GM19395 (cell line): ENCODE measurements around the gene GAB2.
A peak's percentile ranks its signal among the peaks of the same experiment; 100 is the strongest.
"Not testable (repeated sequence)": the region's sequence is repeated elsewhere in the genome, so short reads cannot be mapped to it uniquely, and the experiment has no call there.

Experiments
- ATAC-seq: cut with Tn5 transposase; IDR thresholded peaks from one replicate; pipeline ENCODE4 v1.9.1; 2021; ENCODE audit warnings: mild to moderate bottlenecking, moderate library complexity; ENCODE audit not compliant: unreplicated experiment

Gene GAB2

GRCh38 chr11:78227921-78228320, 189.7 kb downstream of the GAB2 start:
- ATAC-seq, result peak; percentile 49

DNA sequence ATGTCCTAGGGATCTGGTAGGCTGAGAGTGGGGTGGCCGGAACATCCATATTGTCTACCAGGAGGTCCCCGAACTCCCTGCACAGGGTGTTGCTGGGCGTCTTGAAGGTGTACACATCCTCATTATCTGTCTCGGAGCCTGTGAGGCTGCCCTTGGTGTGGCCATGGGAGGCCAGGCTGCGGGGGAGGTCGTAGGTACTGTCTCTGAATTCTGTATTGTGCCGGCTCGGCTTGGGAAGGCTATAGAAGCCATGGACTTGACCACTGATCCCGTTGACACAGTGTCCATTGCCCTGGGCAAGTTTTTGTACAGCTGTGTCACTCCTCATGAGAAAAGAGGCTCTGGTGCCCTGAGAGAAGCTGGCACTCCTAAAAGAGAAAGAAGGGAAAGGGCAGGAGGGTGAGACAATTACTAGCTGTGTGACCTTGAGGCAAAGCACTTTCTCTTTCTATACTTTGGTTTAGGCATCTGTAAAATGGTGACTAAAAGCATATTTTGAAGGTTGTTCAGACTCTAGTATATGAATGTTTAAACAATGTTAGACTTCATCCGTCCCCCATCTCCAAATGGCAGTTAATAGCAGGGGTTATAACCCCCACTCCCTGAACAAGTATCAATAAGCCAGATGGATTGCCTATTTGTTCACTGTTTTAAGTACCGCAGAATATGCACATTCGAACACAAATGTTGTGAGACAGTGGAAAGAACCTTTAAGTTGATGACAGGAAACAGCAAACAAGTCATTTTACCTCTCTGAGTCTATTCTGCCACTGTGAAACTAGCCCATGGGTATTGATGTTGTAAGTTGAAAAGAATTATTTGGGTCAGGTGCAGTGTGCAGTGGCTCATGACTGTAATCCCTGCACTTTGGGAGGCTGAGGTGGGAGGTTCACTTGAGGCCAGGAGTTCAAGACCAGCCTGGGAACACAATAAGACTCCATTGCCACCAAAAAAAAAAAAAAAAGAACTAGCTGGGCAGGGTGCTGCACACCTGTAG, 190.6 kb downstream of the GAB2 start:
- ATAC-seq, result no peak

DNA sequence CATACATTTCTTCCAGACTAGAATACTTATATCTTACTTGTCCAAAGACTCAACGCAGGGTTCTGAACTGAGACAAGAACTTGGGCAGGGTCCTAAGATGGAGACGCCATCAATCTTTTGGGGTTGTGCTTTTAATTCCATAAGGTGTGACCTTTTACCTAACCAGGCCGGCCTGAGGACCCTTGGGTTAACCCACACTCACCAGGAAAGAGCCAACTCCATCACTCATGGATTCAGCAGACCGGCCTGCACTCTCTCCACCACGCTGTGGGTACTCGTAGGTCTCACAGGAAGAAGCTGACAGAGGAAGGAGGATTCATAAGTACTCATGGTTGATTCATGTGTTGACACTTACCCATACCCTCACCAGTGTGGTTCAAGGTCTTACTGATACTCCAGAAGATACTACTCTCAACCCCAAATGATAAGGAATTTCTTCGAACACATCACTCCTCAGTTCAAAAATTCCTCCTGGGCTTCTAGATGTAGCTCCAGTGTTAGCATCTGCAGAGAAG, 192.7 kb downstream of the GAB2 start:
- no peak for ATAC-seq

- no peak for ATAC-seq
Observed at GRCh38 chr11:78224506-78224905, 193.1 kb downstream of the GAB2 start.

DNA sequence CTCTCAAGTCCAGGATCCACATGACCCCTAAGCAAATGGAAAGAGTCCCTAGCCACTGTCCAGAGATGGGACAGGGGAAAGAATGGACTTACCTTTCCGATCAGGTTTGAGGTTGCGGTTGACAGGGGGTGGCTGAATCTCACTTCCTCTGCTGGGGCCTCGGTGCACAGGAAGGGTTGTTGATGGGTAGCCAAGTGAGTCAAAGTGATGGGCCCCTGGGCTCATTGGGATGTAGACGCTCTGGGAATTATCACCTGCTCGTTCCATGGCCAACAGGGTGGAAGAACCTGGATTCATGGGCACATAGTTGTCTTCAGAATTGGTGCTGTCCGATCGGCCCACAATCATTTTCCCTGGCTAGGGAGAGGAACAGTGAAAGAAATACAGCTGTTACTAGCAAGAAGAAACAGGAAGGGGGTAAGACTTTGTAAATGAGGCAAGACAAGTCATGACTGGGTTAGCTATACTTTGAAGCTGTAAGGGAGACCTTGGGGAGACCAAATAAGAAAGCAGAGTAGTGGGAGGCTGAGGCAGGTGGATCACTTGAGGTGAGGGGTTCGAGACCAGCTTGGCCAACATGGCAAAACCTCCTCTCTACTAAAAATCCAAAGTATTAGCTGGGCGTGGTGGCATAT, 194.2 kb downstream of the GAB2 start:
- peak; percentile 88 for ATAC-seq

DNA sequence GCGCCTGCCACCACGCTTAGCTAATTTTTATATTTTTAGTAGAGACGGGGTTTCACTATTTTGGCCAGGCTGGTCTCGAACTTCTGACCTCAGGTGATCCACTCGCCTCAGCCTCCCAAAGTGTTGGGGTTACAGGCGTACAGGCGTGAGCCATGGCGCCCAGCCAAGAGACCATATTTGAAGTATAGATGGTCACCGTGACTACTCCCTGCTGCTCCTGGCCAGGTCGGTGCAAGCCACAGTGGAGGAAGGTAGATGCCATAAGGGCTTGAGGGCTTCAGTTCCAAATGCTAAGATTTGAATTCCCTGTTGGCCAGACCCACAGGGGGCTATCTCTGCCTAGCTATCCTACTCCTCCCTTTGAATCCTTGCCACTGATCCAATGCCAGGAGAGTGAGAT, 194.9 kb downstream of the GAB2 start:
- not testable (repeated sequence) for ATAC-seq

DNA sequence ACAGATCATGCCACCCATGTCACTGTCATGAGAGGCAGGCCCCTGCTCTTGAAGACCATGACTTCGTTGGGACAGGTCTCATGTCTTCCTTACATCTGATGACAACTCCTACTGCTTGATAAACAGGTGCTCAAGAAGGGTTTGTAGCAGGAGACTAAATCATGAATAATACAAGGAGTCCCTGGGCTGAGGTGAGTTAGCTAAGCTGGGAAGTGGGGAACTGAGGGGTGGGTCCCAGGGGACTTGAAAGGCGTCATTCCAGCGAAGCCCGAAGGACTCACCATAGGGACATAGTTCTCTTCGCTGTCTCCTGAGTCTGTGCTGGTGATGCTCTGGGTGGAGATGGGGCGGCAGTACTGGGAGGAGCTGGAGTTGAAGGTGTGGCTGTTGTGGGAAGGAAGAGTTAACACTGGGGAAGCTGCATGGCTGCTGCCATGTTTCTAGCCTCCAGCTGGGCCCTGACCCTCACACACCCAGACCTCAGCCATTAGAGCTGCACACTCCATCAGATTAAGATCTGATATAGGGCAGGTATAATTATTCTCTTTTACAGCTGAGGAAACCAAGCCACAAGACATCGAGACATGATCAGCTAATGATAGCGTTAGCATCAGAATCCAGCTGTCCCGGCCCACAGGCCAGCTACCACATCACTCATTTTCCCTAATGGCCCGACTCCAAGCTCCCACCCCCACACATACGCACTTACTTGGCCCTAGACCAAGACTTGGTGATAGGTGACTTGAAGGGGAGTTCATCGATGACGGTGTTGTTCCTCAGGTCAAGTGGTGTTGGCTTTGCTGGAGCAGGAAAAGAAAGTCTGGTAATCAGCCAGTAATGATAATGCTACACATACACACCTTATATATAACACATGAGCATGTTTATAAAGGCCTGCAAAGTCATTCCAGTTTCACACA, 196.0 kb downstream of the GAB2 start:
- ATAC-seq, result no peak

DNA sequence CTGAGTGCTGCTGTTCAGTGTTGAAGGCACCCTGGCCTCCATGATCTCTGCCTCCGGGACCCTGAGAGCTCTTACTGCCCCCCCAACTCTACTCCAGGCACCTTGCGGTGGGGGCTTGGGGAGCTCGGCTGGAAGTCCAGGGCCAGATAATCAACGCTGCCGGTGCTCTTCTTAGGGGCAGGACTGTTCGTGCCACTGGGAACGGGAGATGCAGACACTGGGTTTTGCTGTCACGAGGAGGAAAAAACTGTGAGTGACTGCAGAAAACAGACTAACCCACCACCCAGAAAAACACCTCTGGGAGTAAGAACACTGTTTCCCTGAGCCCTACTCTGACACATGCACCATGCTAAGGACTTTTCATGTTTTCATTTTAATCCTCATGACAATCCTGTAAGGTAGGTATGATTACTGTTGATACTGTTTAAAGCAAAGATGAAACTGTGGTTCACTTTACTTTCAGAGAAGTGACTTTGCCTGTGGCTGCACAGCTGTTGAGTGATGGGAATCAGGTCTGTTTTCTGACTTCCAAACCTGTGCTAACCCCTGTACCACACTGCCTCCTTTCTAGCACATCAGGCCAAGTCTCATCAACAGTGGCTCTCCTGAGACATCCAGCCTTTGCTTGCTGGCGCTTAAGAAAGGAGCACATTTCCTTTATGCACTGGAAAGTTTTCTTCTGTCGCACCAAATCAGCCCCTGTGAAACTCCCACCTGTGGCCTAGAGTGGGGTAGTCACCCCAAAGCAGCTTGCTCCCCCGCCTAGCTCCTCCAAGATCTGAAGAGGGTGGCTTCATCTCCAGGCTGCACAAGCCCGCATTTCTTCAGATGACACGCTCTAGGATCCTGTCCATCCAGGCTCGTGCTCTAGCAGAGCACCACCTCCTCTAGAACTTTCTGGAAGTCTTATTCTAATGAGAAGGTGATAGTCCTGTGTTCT, 197.1 kb downstream of the GAB2 start:
- no peak for ATAC-seq

DNA sequence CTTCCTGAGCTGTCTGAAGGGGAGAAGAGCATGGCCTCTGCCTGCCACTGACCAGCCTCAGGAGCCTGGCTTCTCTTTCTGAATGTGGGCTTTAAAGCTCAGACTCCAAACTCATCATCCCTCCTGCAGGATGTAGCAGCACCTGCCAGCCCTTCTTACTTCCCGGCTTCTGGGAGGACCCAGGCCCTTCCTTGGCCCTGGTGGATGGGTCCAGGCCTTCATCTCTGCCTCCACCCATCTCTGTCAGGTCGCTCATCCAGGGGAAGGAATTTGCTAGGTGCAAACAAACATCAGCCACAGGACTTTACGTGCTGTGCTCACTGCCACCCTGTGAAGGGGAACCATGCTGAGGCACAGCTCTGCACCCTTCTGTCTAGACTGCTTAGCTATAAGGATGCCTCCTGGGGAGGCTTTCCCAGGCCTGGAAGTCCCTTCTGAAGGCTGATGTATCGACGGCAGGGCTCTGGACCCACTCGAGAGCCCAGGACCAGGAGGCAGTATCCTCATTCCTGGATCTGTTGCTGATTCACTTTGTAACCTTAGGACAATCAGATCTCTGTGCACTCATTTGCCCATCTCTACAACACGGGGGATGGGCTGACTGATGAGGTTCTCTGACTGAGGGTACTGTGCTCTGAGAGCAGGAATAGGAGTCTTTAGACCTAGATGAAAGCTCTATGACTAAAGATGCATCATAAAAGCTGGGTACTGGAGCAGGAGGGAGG, 198.0 kb downstream of the GAB2 start:
- no peak for ATAC-seq

DNA sequence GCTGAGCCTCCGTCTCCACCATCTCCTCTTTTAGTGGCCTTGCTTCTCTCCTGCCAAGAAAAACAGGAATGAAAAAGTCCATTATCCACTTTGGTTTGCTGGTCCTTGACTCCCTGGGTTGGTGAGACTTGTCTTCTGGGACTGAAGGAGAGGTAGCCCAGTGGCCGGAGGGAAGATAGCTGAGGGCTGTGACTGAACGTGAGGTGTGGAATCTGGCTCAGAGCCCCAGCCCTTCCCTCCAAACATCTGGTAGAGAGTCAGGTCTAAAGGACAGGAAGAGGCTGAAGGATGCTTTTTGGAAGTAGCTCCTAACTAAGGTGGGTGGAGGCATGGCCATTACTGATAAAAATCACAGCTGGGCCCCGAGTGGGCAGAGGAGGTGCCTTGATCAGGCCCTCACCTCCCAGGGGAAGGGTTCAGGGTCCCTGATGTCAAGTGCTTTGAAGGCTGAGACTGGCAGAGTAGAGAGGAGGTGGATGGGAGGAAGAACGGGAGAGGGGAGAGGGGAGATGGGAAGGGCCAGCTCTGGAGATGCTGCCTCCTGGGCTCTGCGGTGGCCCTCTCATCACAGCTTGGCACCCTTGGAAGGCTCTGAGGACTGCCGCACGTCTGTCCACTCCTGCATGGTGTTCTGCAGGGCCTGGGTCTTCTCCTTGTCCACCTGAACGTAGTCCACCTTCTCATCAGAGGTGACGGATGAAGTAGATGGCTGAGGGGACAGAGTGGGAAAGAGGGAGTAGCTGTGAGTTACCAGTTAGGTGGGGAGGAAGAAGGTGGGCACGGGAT, 198.7 kb downstream of the GAB2 start:
- ATAC-seq, result no peak

GRCh38 chr11:78217650-78218541, 199.7 kb downstream of the GAB2 start:
- no peak for ATAC-seq

DNA sequence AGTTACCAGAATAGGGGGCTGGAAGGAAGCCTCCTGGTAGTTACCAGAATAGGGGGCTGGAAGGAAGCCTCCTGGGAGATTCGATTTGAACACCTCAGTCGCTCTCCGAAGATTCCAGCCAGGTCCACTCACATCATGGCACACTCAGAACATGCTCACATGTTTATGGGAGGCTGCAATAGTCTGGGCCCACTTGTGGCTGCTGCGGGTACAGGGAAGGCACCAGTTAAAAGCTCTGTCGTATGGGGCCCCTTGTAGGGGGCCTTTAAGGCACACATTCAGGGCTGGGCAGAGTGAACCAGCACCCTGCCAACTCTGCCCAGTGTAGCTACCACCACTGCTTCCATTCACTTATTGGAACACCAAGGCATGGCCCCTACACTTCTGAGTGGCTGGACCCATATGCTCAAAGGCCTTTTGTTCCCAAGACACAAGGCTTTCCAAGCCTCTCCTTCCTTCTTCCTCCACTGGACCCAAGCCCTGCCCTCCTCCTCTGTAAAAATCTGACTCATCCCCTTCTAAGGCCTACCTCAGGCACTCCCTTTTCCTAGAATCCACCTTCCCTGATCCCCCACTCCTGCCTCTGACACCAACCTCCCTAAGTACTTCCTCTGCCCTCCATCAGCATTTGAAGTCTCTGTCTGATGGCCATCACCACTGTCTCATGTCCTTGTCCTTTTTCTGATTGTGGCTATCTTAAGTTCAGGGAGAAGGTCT, 200.9 kb downstream of the GAB2 start:
- ATAC-seq, result no peak

GRCh38 chr11:78216021-78216420, 201.6 kb downstream of the GAB2 start:
- ATAC-seq, result no peak

- ATAC-seq, result no peak
Observed at GRCh38 chr11:78214331-78215194, 203.1 kb downstream of the GAB2 start.

GRCh38 chr11:78213526-78214330, 203.9 kb downstream of the GAB2 start:
- ATAC-seq, result no peak
